ENCODE measurements around the gene THADA.
"Not testable (repeated sequence)": the region's sequence is repeated elsewhere in the genome, so short reads cannot be mapped to it uniquely, and the experiment has no call there.

The THADA gene

DNA sequence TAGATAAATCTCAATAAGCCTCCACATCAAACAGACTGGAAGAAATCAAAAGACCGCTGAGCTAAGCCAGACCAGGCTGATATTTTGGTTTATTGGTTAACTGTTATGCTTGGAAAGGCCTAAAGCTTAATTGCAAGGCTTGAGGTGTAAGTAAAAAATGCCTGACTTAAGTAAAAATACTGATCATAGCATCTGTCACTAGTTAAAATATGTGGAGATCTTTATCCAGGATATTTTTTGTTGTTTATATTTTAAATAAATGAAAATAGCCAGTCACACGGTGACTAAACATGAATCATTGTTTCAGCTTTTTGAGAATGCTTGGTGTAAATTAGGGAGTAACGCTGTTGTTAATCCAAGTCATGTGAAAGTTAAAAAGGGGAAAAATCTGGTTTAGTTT is 127.9 kb downstream of the THADA start:
- no peak for DNase-seq (ENCODE audit: low read depth in 2 of 3, low spot score in 2 of 3)

DNA sequence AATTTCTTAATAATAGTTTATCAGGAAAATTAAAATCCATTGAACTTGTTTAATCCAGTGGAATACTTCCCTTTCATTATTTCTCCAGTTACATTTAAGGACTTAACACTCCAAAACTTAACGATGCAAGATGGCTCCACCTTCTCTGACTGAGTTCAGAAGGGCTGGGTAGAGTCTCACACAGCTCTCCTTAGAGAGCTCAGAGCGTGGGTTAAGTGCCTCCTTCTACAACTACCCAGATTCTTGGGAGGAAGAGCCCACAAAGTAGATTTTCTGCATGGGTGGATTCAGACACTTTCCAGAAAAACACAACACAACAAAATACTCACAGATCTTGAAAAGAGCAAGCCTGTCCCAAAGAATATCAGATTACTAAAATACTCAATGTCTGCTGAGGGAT is 130.6 kb downstream of the THADA start:
- DNase-seq (ENCODE audit: low read depth in 2 of 3, low spot score in 2 of 3): no peak

DNA sequence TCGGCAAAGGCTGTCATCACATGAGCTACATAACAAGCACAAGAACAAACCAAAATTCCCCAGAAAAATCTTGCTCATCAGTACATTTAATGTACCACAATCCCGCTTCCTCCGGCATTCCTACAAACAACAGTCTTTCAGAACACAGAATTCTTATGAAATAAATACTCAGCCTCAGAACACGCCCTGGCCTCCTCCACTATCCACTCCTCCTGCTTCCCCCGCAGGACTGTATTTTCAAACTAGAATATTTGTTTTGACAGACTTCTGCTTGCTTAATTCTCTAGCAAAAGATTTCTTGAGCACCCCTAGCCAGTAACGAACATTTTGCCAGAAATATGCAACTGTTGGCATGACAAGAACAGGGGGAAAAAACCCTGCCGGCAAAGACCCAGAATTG is 131.2 kb downstream of the THADA start:
- DNase-seq (ENCODE audit: low read depth in 2 of 3, low spot score in 2 of 3): no peak

DNA sequence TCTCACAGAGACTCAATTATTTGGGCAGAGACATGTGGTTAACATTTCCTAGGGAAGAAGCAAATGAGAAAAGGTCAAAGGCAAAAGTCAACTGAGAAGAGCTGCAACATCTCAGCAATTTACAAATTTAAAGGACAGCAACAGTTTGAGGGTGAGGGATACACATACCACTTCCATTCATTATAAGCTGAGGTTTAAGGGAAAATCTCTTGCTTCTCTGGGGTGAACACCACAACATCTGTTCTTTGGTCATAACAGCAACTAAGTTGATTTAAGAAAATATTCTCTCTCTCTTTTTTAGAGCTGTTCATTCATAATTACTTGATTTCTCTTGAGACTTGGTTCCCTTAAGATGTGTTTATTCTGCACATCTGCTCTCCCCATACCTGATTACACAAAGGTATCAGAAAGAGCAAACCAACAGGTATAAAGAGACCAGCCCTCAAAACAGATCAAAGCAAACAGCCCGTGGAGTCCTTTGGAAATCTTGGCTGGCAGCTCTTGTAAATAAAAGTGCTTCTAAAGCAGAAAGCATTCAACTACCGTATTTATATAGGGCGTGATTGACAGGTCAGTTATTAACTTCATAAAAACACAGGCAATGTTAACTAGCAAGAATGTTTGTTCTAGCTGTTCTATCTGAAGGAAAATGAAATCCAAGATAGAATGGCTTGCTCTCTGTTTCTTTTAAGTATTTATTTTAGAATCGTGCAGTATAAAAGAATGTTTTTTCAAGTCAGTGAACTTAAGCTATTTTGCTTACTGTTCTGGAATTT is 132.8 kb downstream of the THADA start:
- DNase-seq (ENCODE audit: low read depth in 2 of 3, low spot score in 2 of 3): no peak

DNA sequence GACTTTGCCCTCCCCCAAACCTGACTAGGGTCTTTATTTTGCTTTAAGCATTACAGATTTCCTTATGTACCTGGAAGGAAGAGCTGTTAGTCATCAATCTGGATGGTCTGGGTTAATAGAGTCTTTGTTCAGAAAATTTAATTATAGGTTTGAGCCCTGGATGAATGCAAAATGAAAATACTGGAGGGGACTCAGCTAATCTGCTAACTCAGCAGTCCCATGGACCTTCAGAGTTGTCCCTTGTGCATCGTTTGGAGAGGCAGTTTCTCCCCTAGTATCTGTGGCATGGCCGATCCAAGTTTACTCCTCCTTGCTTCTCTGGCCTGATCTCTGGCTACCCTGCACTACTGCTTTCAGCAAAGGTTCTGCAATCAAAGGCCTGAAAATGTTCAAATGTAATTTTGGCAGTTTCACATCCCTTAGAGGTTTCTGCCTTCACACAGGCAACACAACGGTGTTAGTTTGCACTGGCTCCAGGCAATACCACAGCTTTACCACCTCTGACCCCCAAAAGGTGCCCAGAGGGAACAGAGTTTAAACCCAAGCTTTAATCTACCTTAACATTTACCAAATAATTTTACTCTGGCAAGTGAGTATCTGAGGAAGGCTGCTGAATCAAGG is 134.3 kb downstream of the THADA start:
- DNase-seq (ENCODE audit: low read depth in 2 of 3, low spot score in 2 of 3): no peak

- DNase-seq (ENCODE audit: low read depth in 2 of 3, low spot score in 2 of 3): no peak
Measured at GRCh38 chr2:43460611-43461365, 135.1 kb downstream of the THADA start.

- DNase-seq (ENCODE audit: low read depth in 2 of 3, low spot score in 2 of 3): no peak
Measured at GRCh38 chr2:43460174-43460546, 135.7 kb downstream of the THADA start.

DNA sequence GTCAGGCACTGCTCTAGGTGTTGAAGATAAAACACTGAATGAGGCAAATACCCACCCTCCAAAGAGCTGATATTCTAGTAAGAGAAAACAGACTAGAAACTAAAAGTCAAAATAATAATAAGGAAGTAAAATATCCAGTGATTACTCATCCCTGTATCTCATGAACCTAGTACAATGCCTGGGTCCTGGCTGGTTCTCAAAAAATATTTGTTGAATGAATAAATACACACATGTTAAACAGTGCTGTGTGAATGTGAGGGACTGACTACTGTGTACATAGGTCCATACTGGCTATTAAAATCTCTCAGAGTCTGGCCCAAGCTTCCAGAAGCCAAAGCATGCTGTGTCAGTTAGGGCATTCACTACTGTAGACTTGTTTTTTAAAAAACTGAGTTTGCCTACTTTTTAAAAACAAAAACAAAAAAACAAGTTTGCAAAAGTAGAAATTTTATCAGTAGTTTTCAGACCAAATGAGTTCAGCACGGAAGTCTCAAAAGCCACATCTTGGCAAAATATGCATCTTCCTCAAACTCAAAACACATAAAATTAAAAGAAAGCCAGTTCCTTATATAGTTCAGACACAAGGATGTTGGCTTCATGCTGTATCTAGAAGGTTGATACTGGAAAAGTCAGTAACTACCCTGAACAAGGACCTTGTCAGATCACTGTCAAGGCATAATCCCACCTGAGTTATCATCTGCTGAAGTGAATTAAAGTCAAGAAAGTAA is 136.2 kb downstream of the THADA start:
- DNase-seq (ENCODE audit: low read depth in 2 of 3, low spot score in 2 of 3): no peak

DNA sequence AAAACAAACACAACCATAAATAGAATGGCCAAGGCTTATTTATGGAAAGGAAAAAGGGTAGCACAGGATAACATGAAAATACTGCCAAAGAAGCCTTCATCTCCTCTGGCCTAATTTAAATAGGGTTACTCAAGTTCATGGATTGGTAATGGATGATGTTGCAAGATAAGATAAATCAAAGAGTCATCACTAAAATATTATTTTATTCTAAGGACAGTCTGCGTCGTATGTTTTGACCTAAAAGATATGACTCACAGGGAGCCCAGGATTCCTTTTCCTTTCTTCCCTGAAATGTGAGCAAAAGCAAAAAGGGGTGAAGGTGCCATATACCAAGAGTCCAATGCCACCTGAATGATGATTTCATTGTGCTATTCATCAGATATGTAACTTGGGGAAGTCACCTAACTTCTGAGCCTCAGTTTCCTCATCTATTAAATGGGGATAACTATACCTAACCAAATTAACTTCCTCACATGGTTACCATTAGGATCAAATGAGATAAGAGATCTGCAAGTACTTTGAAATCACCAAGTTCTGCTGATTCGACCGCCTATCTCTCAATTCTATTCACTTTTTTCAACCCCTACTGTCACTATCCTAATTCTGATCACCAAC is 137.7 kb downstream of the THADA start:
- DNase-seq (ENCODE audit: low read depth in 2 of 3, low spot score in 2 of 3): no peak

- no peak for DNase-seq (ENCODE audit: low read depth in 2 of 3, low spot score in 2 of 3)
Measured at GRCh38 chr2:43455731-43456642, 139.9 kb downstream of the THADA start.

DNA sequence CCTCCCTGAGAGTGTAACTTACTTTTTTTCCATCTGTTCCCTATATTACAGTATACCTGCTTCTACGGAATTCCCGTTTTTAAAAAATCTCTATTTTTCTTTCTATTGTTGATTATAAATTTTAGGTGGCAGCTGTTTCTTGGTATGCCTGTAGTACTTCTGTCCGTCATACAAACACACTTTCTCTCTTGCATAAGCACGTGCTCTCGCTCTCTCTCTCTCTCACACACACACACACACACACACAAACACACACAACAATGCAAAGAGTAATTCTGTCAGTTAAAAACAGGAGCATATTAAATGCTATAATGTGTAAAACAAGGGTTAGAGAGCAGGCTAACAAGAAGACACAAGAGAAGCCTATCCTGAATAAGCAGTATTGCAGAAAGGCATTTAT is 140.5 kb downstream of the THADA start:
- no peak for DNase-seq (ENCODE audit: low read depth in 2 of 3, low spot score in 2 of 3)

DNA sequence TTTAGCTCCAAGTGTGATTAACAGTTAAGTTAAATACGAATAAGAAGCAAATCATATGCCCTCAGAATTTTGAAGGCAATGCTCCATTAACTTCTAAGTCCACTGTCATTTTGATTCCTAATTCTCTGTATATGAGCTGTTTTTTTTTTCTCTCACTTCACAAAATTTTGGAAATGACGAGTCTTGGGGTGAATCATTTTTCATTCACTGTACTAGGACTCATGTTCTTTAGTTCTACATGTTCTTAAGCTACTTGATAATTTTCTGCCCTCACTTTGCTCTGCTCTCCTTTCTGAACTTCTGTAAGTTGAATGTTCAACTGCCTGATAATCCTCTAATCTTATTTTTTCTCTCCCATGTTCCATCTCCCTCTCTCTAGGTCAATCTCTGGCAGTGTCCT is 141.0 kb downstream of the THADA start:
- DNase-seq (ENCODE audit: low read depth in 2 of 3, low spot score in 2 of 3): no peak

GRCh38 chr2:43453179-43454170 is 142.4 kb downstream of the THADA start:
- no peak for DNase-seq (ENCODE audit: low read depth in 2 of 3, low spot score in 2 of 3)

GRCh38 chr2:43452318-43452731 is 143.5 kb downstream of the THADA start:
- no peak for DNase-seq (ENCODE audit: low read depth in 2 of 3, low spot score in 2 of 3)

- no peak for DNase-seq (ENCODE audit: low read depth in 2 of 3, low spot score in 2 of 3)
Measured at GRCh38 chr2:43450617-43451016, 145.2 kb downstream of the THADA start.

- DNase-seq (ENCODE audit: low read depth in 2 of 3, low spot score in 2 of 3): no peak
Measured at GRCh38 chr2:43448822-43449110, 147.1 kb downstream of the THADA start.

DNA sequence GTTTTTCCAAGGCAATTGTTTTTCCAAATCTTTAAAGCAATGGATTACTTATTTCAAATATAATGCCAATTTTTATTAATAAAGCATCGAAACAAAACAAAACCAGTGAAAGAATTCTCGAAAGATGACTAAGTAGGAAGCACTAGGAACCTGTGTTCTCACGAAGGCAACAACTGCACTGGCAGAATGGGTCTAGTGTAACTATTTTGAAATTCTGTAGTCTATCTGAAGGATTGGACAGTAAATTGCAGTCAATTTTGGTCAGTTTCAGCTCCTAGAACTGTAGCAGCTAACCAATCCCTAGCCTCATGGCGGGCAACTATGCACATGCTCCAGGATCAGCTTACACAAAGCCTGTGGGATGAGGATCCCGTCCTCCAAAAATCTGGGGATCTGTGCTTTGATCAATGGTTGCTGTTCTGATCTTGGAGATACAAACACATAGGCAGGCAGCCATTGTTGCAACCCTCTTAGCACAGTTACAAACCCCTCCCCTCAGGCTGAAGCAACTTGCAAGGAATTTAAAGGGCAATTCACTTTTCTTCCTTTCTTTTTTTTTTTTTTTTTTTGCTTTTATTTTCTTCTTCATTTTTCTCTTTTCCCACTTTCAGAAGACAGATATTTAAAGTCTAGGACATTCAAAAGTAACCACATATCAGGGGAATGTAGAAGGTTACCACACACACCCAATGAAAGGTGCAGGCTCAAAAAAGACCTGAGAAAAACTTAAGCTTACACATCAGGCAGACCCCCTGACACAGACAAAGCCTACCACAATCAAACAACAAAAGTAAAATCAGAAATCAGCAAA is 147.6 kb downstream of the THADA start:
- no peak for DNase-seq (ENCODE audit: low read depth in 2 of 3, low spot score in 2 of 3)

GRCh38 chr2:43446755-43447154 is 149.1 kb downstream of the THADA start:
- DNase-seq (ENCODE audit: low read depth in 2 of 3, low spot score in 2 of 3): not testable (repeated sequence)

Measured in activated CD8-positive, alpha-beta memory T cell treated with anti-CD3 and anti-CD28 coated beads for 48 hours (primary cell).